ENCODE results near the gene ITGA6.

Gene ITGA6

DNA sequence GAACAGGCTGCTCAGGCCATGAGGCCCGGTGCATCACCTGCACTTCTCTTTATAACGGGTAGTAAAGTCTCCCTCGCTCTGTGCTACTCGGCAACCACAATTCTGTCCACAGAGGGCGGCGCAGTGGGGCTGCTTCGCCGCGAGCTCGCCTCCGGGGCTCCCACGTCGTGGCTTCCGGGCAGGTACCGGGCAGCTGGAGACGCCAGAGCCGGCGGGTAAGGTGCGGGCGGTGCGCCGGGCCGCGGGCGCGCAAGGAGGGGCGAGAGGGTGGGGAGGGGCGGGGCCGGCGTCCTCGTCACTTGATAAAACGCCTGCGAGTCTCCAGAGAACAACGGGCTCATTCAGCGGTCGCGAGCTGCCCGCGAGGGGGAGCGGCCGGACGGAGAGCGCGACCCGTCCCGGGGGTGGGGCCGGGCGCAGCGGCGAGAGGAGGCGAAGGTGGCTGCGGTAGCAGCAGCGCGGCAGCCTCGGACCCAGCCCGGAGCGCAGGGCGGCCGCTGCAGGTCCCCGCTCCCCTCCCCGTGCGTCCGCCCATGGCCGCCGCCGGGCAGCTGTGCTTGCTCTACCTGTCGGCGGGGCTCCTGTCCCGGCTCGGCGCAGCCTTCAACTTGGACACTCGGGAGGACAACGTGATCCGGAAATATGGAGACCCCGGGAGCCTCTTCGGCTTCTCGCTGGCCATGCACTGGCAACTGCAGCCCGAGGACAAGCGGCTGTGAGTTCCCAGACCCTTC, at the start of gene ITGA6:
Gene ITGA6, plus strand, starts transcription at position 331 of the 734 bp plus-strand sequence.
- peak; percentile 9 for DNase-seq

DNA sequence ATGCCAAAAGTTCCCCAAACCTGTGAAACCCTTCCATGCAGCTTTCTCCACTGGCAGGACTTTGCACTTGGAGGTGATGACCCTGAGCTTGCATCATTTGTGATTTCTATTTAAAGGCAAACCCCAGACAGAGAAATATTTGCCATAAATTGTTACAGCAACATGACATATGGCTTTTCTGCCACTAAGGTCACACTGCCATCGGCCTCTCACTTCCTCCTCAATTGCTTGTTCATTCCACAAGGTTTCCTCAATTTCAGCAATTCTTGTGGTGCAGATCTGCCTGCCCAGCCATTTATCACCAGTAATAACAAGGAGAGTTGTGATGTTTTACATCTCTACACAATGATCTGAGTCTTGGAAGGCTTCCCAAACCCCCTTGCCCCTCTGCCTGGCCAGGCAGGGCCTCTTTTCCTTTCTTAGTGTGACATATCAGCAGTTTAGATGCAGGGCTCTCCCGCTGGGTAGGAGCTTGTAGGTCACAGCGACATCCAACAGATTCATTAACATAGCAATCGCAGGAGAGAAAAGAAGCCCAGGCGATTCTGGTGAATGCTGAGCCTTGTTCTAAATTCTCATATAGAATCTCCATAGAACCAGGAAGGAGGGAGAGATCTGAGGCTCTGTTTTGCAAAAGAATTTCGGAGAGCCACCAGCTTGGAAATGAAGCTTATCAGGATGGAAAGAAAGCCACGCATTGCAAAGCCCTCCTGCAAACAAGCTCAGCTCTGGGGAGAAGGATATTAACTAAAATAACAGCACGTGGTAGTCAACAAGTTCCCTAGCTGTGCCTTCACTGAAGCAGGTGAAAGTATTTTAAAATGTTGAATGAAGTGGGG, 46.7 kb upstream of the ITGA6 start:
- DNase-seq, result no peak

DNA sequence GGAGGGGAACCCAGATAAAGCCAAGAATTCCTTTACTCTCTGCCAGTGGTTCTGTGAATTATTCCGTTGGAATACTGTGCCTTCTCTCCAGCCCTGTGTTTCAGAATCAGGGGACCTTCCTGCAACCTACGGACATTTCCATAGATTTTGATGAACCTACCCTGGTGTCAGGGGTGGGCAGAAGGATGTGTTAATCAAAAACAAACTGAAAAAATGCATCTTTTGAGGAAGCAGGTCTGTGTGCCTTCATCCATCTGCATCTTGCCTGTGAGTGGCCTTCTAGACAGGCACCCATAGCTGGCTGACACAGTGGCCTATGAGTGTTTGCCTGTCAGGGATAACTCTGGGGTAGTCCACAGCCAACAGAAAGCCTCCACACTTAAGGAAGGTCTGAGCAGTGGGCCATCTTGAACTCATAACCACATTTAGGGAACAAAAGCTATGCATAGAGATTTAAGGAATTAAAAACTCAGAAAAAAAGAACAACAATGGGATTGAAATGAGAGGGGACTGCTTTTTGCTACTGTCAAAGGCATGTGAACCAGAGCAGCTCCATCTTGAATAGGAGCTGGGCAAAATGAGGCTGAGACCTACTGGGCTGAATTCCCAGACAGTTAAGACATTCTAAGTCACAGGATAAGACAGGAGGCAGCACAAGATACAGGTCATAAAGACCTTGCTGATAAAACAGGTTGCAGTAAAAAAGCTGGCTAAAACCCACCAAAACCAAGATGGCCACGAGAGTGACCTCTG, 45.9 kb upstream of the ITGA6 start:
- no peak for DNase-seq

DNA sequence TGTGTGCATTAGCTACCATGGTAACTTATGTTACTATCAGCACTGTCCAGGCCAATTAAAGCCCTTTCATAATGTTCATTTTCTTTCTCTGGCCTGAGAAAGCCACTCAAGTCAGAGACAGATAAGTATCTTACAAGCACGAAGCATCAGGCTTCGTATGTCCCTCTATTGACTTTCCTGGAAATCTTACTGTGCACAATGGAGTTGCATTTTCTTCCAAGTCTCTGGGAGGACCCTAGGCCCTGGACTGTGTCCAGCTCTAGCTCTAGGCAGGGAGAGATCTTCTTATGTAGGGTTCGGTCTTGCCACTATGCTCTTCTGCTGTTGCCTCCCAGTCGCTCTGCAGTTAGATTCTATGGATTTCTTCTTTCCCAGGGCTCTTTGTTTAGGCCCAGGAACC, 40.0 kb upstream of the ITGA6 start:
- DNase-seq, result no peak

DNA sequence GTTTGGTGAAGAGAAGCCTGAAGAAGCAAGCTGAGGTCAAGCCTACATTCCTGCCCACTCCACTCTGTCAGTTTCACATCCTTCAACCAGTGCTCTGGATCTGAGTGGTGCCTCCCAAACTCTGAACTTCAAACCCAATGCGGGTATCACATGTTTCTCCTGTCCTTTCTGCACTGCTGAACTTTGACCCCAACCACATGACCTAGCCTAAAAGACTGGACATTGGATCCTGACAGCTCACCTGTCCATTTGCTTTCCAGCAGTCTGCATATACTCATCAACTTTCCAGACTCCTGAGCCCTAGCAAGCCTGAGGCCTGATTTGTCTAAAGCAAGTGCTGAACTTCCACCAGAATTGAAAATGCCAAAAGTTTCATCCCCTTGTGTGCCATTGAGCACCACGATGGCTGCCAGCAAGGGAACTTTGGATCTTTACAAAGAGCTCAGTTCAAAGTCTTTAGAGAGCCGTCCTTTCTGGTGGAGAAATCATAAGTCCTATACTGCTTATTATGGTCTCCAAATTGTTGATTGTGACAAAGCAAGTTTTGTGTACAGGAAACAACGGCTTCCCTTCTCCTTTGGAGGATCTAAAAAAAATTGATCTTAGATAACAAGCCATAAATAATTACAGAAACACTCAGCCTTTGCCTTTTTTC, 37.6 kb upstream of the ITGA6 start:
- DNase-seq, result no peak

DNA sequence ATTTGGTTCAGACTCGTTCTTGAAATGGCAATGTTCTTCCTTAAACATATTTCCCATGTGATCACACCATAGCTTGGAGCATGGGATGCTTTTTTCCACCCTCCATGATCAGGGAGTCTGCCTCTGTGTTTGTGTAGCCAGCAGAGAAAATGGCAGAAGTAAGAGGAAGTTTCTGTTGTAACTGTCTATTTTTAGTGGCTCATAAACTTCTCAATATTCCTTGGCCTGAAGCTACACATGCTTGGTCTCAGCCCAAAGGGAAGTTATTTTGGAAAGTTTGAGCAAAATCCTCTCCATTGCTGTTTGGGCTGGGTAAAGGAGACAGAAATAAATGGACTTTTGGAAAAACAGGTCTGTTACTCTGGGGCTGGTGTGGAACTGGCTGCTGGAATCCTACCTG, 33.4 kb upstream of the ITGA6 start:
- DNase-seq, result no peak

DNA sequence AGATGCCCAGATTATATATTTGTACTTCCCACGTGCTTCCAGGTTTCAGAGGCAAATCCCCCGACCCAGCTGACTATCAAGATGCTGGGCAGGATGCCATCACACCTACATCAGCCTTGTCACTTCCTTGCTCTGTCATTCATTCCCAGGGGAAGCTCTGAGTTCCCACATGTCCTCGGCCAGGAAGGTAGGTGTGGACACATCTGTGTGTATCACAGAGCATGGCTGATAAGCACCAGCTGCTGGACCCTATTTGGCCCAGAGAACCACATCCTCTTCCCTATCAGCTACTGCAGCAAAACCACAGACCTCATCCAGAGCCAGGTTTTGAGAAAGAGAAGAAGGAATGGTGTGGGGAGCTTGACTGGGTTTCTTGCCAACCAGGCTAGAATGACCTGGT, 31.9 kb upstream of the ITGA6 start:
- DNase-seq, result no peak

DNA sequence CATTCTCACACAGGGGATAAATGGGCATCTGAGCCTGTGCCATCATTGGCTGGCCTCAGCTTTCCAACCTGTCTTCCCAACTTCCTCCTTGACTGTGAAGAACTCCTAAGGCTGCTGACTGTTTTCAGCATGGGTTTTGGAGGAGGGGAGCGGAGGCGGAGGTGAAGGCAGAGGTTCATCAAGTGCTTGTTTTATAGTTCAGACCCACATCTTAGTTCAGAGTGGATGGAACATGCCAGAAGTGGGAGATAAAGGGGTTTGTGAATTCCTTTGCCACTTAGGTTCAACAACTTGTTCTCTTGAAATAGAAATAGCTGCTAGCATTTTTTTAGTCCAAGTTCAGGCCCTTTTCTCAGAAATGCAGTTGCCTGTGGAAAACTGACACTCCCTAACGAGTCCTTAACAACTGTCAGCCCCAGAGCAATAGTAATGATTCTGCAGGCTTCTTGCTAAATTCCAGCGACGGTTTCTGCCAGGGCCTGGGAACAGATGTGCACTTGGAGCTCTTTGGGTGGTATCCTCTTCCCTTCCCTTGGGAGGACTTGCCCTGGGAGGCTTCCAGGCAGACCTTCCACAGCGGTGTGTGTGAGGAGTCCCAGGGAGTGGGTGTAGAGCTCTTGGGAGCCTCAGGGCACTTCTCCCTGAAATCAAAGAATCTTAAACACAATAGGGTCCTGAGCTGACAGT, 30.1 kb upstream of the ITGA6 start:
- DNase-seq, result no peak

DNA sequence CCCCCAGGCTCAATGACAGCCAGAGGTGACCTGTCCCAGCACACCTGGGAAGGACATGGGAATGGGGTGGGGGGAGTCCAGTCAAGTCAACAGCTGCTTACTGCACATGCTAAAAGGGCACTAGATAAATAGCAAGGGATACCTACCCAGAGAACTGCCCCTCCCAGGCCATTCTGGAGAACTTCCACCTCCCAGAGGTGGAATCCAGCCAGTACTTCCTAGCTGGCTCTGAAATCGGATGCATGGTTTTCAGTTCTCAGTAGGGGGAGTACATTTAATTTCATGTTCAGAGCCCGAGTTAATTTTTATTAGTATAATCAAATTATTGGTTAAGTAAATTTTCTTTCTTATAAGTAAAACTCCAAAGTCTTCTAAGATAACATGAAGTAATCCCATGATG, 28.9 kb upstream of the ITGA6 start:
- no peak for DNase-seq

DNA sequence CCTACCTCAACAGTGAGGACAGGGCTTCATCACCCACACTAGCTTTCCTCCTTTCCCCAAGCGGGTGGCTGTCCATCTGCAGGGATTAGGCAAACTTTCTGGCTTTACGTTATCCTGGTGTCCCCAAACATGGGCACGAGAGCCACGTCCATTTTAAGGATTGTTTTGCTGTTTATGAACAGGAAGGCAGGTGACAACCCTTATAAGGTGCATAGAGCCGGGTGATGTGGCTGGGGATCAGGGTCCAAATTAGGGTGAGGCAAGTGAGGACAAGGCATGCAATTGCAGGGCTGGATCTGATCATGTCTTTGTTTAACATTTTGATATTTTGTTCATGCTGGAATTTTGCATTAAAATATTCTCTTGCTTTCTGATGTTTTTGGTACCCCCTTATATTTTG, 27.6 kb upstream of the ITGA6 start:
- DNase-seq, result no peak

DNA sequence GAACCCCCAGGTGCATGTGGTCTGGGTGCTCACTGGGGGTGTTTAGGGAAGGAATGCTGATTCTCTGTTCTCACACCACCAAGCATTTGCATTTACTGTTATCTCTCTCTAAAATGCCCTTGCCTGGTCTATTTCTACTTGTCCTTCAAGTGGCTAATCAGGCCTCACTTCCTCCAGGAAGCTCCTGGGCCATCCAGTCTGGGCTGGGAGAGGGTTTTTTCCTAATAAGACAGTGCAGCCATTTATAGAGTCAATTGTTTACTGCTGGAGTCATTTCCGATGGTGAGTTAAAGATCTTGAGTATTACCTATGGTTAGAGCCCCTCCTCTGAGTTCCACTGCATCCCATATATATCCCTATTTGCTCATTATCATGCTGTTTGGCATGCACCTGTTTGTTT, 25.2 kb upstream of the ITGA6 start:
- no peak for DNase-seq

DNA sequence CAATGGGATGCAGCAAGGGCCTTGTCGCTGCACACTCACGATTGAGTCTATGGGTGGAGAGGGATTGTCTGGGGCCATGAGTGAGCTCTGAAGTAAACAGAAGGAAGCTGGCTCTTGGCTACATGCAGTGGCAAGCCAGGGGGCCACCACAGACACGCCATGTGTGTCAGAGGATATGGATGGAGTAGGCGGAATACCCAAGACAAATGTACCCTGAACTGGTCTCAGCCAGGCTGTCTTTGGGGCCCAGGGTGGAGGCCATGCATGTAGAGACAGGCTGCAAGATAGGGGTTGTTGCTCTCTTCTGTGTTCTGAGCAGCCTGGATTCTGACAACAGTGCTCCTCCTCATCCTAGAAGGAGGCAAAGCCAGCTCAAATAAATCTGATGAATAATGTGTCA, 24.0 kb upstream of the ITGA6 start:
- no peak for DNase-seq

DNA sequence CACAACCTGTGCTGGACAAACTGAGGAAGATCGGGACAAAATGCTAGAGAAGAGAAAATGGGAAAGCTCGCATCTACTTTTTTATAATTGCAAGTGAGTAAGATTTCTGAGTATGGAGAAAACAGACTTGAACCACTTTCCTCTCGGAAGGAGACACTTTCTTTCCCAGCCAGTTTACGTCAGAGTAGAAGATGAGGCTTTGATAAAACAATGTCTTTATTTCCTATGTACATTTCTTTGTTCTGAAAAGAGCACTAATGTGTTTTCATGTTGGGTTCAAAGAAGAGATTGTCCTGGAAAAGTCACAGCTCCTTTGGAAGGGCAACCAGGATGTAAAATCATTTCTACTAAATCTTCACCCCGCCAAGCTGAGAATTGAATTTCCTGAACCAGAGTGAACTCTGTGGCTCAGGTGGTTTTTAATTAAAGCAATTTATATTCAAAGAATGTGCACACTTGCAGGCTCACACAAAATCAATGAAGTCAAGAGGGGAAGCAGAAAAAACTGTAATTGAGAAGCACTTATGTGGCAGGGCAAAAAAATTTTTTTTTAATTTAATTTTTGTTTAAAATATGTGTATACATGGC, 23.4 kb upstream of the ITGA6 start:
- DNase-seq, result no peak

DNA sequence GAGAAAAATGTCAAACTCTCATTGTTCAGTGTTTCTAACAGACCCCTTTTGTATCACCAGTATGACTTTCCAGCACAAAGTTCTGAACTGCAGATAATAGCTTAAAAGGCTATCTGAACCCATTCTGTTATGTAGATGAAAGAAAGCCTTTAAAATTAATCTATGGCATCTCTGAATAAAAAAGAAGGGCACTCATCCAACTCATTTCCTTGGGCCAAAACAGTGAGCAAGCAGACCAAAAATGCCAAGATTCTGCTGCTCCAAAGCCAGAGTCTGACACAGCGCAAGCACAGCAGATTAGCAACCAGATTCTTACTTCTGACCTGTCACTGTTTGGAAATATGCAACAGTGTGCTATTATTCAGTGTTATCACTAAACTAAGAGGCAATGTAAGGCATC, 22.6 kb upstream of the ITGA6 start:
- DNase-seq, result no peak

DNA sequence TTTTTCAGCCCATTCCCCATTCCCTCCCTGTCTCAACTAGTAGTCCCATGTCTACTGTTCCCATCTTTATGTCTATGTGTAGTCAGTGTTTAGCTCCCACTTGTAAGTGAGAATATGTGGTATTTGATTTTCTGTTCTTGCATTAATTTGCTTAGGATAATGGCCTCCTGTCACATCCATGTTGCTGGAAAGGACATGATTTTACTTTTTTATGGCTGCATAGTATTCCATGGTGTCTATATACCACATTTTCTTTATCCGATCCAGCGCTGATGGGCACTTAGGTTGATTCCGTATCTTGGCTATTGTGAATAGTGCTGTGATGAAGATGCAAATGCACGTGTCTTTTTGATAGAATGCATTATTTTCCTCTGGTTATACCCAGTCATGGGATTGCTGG, 21.7 kb upstream of the ITGA6 start:
- no peak for DNase-seq

DNA sequence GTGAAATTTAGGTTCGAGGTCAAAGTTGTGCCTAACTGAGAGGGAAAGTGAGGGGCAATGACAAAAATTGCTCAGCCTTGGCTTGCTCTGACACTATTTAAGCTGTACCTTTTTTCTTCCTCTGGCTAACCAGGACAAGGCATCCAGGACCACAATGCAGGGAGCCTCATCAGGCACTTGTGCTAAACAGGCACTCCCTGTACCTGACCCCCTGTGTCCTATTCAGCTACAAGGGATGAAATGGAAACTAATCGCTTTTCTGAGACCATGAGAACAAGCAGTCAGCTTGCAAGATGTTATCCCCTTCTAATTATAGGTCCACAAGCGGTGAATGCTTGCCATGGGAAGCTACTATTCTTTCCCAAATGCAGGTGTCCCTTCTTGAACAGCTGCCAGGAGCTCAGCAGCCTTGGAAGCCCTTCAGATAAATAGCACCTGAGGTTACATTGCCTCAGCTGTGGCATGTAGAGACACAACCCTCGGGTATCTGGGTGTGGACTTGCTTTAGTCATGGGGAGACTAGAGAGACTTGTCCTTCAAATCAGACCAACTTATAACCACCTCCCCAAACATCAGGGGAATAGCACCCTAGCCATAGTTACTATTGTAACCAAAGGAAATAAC, 19.1 kb upstream of the ITGA6 start:
- peak; percentile 61 for DNase-seq

DNA sequence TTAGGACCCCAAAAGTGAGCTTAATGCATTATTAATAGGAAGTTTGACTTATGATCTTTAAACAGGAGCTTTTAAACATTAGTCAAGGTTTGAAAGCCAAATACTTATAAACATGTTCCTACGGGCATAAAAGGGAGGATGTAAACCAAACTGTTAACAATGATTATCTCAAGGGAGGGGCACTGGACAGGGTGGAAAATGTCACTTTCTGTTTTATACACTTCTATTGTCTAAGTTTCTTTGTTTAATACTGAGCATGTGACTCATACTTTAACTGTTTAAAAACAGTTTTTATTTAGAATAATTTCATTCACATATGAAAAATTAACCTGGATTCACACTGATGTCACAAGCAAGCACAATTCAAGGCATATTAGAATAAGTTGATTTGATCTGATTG, 18.3 kb upstream of the ITGA6 start:
- DNase-seq, result no peak

DNA sequence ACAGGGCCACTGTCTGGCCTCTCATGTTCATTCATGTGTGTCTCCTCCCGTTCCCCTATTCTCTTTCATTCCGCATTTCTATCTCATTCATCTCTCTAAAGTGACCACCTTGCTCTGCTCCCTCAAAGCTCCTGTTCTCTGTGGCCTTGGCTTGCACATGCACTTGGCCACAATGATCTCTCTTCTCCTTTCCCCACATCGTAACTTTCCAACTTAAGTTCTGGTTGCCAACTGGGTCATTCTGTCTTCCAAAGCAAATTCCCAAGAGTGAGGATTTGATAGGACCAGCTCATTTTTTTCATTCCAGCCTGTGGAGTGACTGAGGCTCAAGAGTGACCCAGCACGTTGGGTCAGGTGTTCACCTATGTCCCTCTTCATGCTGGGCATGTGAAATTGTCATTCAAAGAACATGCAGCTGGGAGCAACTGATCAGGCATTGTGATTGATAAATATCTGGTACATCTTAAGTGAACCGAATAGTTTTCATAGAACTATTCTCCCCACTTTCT, 14.3 kb upstream of the ITGA6 start:
- DNase-seq, result peak; percentile 17

DNA sequence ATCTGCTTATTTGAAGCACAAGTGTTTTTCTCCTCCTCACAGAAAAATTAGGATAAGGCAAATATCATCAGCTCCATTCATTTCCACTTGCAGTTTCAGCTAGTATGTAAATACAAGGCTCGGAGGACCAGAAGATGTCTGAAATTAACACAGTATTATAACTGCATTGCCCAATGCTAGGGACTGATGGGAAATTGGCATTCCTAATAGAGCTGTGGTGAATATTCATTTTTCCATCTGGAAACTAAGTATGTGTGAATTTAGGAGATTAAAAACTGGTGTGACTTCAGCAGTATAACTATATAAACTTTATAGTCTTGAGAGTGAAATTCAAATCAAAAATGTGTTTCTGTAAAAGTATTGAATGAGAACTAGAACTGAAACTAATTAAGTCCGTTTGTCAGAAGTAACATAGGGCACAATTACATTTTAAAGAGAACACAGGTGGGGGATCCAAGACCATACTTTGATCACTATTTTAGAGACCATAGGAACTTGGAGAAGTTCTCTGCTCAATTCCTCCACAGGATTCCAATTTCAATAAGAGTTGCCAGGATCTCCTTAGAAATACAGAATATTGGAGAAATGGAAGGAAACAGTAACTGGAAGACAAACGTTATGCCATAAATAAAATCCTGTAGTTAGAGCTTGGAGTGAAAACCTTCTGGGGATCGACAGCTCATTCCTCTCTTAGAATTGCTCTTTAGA, 12.1 kb upstream of the ITGA6 start:
- DNase-seq, result no peak

DNA sequence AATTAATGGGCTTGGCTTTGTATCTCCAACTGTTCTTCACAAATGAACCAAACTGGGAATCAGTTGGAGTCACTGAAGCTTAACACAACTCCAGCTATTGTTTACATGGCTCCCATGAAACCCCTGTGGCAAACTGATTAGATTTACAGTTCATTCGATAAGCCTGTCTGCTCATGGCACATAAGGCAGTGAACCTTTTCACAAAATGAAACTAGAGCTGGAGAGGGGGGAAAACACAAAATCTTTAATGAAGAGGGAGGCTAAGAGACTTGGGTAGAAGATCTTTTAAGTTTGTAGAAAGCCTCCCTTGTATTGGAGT, 11.6 kb upstream of the ITGA6 start:
- DNase-seq, result no peak

DNA sequence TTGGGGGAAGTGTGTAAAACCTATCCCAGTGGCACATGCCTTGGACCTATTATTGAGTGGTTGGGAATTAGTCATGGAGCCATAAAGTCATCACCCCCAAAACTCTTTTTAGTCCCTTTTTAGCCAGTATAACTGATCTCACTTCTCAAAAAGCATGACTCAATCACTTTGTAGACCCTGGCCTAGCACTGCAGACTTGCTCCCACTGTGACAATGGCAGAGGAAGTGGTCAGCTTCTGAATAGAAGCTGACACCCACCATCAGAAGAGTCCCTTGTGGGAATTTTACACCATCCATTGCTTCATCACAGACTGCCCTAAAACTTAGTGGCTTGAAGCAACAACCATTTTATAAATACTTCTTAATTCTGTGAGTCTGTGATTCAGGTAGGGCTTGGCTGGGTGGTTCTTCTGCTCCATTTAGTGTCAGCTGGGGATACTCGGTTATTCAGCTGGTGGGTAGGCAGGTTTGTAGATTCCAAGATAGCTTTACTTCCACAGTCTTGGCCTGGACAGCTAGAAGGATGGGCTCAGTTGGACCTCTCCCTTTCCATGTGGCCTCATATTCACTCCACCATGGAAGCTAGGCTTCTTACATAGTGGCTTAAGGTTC, 10.8 kb upstream of the ITGA6 start:
- no peak for DNase-seq

All from NCI-H2029 (cell line).